ENCODE data around the gene PRH1.

PRH1 gene

GRCh38 chr12:10863512-10864218, 20.4 kb downstream of the PRH1 start:
- no peak overlapping the region for H3K27ac ChIP-seq (ENCODE audit: low read depth, low read length, poor library complexity, severe bottlenecking)
- no peaks in the 10 kb centered on the region for H3K9me3 ChIP-seq (ENCODE audit: low read length)
- no peaks in the 10 kb centered on the region for H3K4me1 ChIP-seq (ENCODE audit: insufficient read depth, low read length, severe bottlenecking)
- H3K79me2 ChIP-seq (ENCODE audit: insufficient read depth, low read length) = no peaks in the 10 kb centered on the region
- no peak overlapping the region for H3K4me2 ChIP-seq (ENCODE audit: low read length)
- no peak for TF ChIP-seq CTCF (IDR thresholded peaks at IDR 0.05; ENCODE audit: low read length)
- TF ChIP-seq EZH2 (IDR thresholded peaks at IDR 0.05; ENCODE audit: borderline replicate concordance, low read length) = no peak
- H3K4me3 ChIP-seq (ENCODE audit: low read depth, low read length, poor library complexity, severe bottlenecking) = no peak overlapping the region
- H3K9me2 ChIP-seq (ENCODE audit: low read depth, low read length) = no peaks in the 10 kb centered on the region
- no peak overlapping the region for H2AFZ ChIP-seq (ENCODE audit: low read length)
- no peaks in the 10 kb centered on the region for H3K36me3 ChIP-seq (ENCODE audit: insufficient read depth, low read length)
- no peak overlapping the region for H3K9ac ChIP-seq (ENCODE audit: low read length)
- no peaks in the 10 kb centered on the region for H3K27me3 ChIP-seq (ENCODE audit: insufficient read depth, low read length)
- no peaks in the 10 kb centered on the region for H3F3A ChIP-seq (ENCODE audit: insufficient read depth, low read length)
- no peaks in the 10 kb centered on the region for H4K20me1 ChIP-seq (ENCODE audit: insufficient read depth, low read length)

GRCh38 chr12:10861366-10861765, 22.7 kb downstream of the PRH1 start:
- 0 out of 2 replicates have a peak, but pooled peaks cover 2% of the 10 kb centered on the region for H3K9me3 ChIP-seq (ENCODE audit: low read length)
- H3K27ac ChIP-seq (ENCODE audit: low read depth, low read length, poor library complexity, severe bottlenecking) = no peak overlapping the region
- H3K9ac ChIP-seq (ENCODE audit: low read length) = no peak overlapping the region
- H3K27me3 ChIP-seq (ENCODE audit: insufficient read depth, low read length) = no peaks in the 10 kb centered on the region
- H2AFZ ChIP-seq (ENCODE audit: low read length) = no peak overlapping the region
- H3K4me2 ChIP-seq (ENCODE audit: low read length) = no peak overlapping the region
- H3K4me1 ChIP-seq (ENCODE audit: insufficient read depth, low read length, severe bottlenecking) = no peaks in the 10 kb centered on the region
- H3F3A ChIP-seq (ENCODE audit: insufficient read depth, low read length) = no peaks in the 10 kb centered on the region
- H4K20me1 ChIP-seq (ENCODE audit: insufficient read depth, low read length) = no peaks in the 10 kb centered on the region
- H3K4me3 ChIP-seq (ENCODE audit: low read depth, low read length, poor library complexity, severe bottlenecking) = no peak overlapping the region
- H3K36me3 ChIP-seq (ENCODE audit: insufficient read depth, low read length) = no peaks in the 10 kb centered on the region
- TF ChIP-seq CTCF (IDR thresholded peaks at IDR 0.05; ENCODE audit: low read length) (no peak), EZH2 (IDR thresholded peaks at IDR 0.05; ENCODE audit: borderline replicate concordance, low read length) (no peak)
- H3K9me2 ChIP-seq (ENCODE audit: low read depth, low read length) = no peaks in the 10 kb centered on the region
- H3K79me2 ChIP-seq (ENCODE audit: insufficient read depth, low read length) = no peaks in the 10 kb centered on the region

- Histone ChIP-seq H3K79me2 (ENCODE audit: insufficient read depth, low read length) (no peaks in the 10 kb centered on the region), H3K9me3 (ENCODE audit: low read length) (peaks cover 6% of the 10 kb centered on the region; the same call in 1 of the 2 replicates), H3K4me3 (ENCODE audit: low read depth, low read length, poor library complexity, severe bottlenecking) (no peak overlapping the region), H3F3A (ENCODE audit: insufficient read depth, low read length) (no peaks in the 10 kb centered on the region), H3K9ac (ENCODE audit: low read length) (no peak overlapping the region), H3K4me2 (ENCODE audit: low read length) (no peak overlapping the region), H3K27ac (ENCODE audit: low read depth, low read length, poor library complexity, severe bottlenecking) (no peak overlapping the region), H2AFZ (ENCODE audit: low read length) (no peak overlapping the region), H3K9me2 (ENCODE audit: low read depth, low read length) (no peaks in the 10 kb centered on the region), H3K27me3 (ENCODE audit: insufficient read depth, low read length) (no peaks in the 10 kb centered on the region), H3K36me3 (ENCODE audit: insufficient read depth, low read length) (no peaks in the 10 kb centered on the region), H4K20me1 (ENCODE audit: insufficient read depth, low read length) (no peaks in the 10 kb centered on the region), H3K4me1 (ENCODE audit: insufficient read depth, low read length, severe bottlenecking) (no peaks in the 10 kb centered on the region)
- TF ChIP-seq EZH2 (IDR thresholded peaks at IDR 0.05; ENCODE audit: borderline replicate concordance, low read length) = no peak
- no peak for TF ChIP-seq CTCF (IDR thresholded peaks at IDR 0.05; ENCODE audit: low read length)
Observed at GRCh38 chr12:10855807-10856206, 28.2 kb downstream of the PRH1 start.
